NT2/D1 (cell line): ENCODE data around the gene ANTKMT.

ENCODE experiments used
- DNase-seq: peaks from one replicate; pipeline ENCODE4 v3.0.0-alpha.2; 2011; ENCODE audit warnings: low read depth, low spot score
- H3K27me3 ChIP-seq: 2 replicates; pipeline ENCODE4 v1.6.0; 2011; ENCODE audit warnings: mild to moderate bottlenecking; ENCODE audit not compliant: insufficient read length, insufficient read depth
- H3K36me3 ChIP-seq: 2 replicates; pipeline ENCODE4 v1.6.1; 2011; ENCODE audit warnings: mild to moderate bottlenecking, low read length, mixed read lengths; ENCODE audit not compliant: insufficient read depth, insufficient read length
- H3K4me1 ChIP-seq: 2 replicates; pipeline ENCODE4 v1.5.1; 2011; ENCODE audit not compliant: insufficient read depth, insufficient read length
- H3K4me3 ChIP-seq: 2 replicates; pipeline ENCODE4 v1.5.1; 2011; ENCODE audit warnings: low read depth; ENCODE audit not compliant: insufficient read length
- H3K9ac ChIP-seq: 2 replicates; pipeline ENCODE4 v1.6.0; 2011; ENCODE audit warnings: low read depth; ENCODE audit not compliant: insufficient read length
- H3K9me3 ChIP-seq: 2 replicates; pipeline ENCODE4 v1.5.1; 2011; ENCODE audit warnings: mild to moderate bottlenecking, low read length; ENCODE audit not compliant: insufficient read depth
- SUZ12 ChIP-seq: IDR thresholded peaks from 2 replicates; pipeline ENCODE4 v1.6.1; 2011; ENCODE audit not compliant: insufficient read length, insufficient read depth; ENCODE audit errors: extremely low read depth
- YY1 ChIP-seq: IDR thresholded peaks from 2 replicates; pipeline ENCODE4 v1.6.1; 2011; ENCODE audit not compliant: insufficient read length, insufficient read depth
- ZNF274 ChIP-seq: IDR thresholded peaks from 2 replicates; pipeline ENCODE4 v1.6.1; 2011; ENCODE audit warnings: mild to moderate bottlenecking, low read depth, low read length

ANTKMT gene

DNA sequence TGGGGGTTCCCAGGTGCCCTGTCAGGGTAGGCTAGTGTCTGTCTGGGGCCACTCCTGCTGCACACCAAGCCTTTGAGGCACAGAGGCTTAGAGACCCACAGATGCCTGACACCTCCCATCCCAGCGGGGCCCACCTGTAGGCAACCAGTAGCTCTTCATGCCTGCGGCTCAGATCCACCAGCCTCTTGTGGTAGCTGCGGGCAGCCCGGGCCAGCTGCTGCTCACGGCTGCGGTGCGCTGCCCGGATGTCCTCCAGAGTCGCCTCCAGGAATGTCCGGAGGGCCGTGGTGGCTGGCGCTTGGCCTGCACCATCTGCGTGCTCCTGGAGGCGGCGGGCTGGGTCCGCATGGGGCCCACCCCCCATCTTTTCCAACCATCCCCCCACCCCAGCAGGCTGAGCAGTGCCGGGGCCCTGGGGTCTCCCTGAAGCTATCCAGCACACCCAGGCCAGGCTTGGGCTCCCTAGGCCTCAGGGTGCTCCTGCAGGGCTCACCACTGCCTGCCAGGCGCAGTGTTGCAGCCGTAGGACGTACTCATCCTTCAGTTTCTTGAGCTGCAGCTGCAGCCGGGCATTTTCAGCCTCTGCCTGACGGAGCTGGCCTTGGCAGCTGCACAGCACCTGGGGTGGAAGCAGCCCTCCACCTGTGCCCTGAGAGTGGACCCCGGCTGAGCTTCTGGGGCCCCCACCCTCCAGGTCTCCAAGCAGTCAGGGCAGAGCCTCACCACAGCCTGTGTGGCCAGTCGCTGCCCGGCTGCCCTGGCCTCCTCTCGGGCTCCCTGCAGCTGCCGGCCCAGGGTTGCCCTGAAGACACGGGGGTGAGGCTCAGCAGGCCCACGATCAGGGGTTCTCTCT is 3.5 kb downstream of the ANTKMT start:
- no peaks in the 10 kb centered on the region; the same call in 1 of the 2 replicates for H3K9me3 ChIP-seq
- no peak overlapping the region for H3K4me3 ChIP-seq
- H3K27me3 ChIP-seq: peaks cover 6% of the 10 kb centered on the region
- H3K9ac ChIP-seq: peak overlapping the region; percentile 32
- TF ChIP-seq ZNF274: no peak
- TF ChIP-seq YY1: no peak
- no peak for TF ChIP-seq SUZ12
- no peak for DNase-seq
- peaks cover 29% of the 10 kb centered on the region for H3K4me1 ChIP-seq
- peaks cover 16% of the 10 kb centered on the region for H3K36me3 ChIP-seq

GRCh38 chr16:725041-725376 is 4.1 kb downstream of the ANTKMT start:
- Histone ChIP-seq H3K9me3 (no peaks in the 10 kb centered on the region; the same call in 1 of the 2 replicates), H3K4me3 (no peak overlapping the region), H3K9ac (no peak overlapping the region), H3K4me1 (peaks cover 25% of the 10 kb centered on the region), H3K27me3 (peaks cover 6% of the 10 kb centered on the region), H3K36me3 (peaks cover 22% of the 10 kb centered on the region)
- TF ChIP-seq YY1: no peak
- TF ChIP-seq ZNF274: no peak
- TF ChIP-seq SUZ12: no peak
- DNase-seq: no peak

GRCh38 chr16:725463-726187 is 4.7 kb downstream of the ANTKMT start:
- H3K9ac ChIP-seq: peak overlapping the region; percentile 77
- H3K4me3 ChIP-seq: peak overlapping the region; percentile 40
- H3K36me3 ChIP-seq: peaks cover 28% of the 10 kb centered on the region
- H3K27me3 ChIP-seq: peaks cover 6% of the 10 kb centered on the region
- peaks cover 26% of the 10 kb centered on the region for H3K4me1 ChIP-seq
- DNase-seq: no peak
- H3K9me3 ChIP-seq: no peaks in the 10 kb centered on the region; the same call in 1 of the 2 replicates
- TF ChIP-seq ZNF274: no peak
- TF ChIP-seq YY1: no peak
- TF ChIP-seq SUZ12: no peak

DNA sequence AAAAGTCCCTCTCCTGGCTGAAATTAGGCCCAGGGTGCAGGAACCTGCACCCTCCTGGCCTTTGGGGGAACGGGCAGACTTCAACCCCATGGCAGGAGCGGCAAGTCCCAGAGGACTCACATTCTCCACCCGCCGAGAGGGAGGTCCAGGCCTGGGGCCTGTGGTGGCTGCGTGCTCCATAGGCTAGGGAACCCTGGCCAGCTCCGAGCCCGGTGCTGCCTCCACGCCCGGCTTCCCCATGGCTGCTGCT is 5.2 kb downstream of the ANTKMT start:
- TF ChIP-seq ZNF274 (no peak), SUZ12 (no peak), YY1 (no peak)
- Histone ChIP-seq H3K4me3 (peak overlapping the region; percentile 40), H3K4me1 (peaks cover 27% of the 10 kb centered on the region), H3K9me3 (no peaks in the 10 kb centered on the region; the same call in 1 of the 2 replicates), H3K36me3 (peaks cover 33% of the 10 kb centered on the region), H3K9ac (peak overlapping the region; percentile 77), H3K27me3 (peaks cover 6% of the 10 kb centered on the region)
- DNase-seq: no peak

- DNase-seq: peak; percentile 62
- H3K9ac ChIP-seq: peak within 1 kb of the TSS; percentile 96
- H3K9me3 ChIP-seq: no peaks in the 10 kb centered on the region; the same call in 1 of the 2 replicates
- H3K4me3 ChIP-seq: peak within 1 kb of the TSS; percentile 91
- peaks cover 39% of the 10 kb centered on the region for H3K36me3 ChIP-seq
- peaks cover 6% of the 10 kb centered on the region for H3K27me3 ChIP-seq
- H3K4me1 ChIP-seq: peaks cover 24% of the 10 kb centered on the region
- TF ChIP-seq YY1 (no peak), ZNF274 (no peak), SUZ12 (no peak)
These were observed 5.7 kb downstream of the ANTKMT start, which contains the start of the genes CCDC78 and HAGHL for GRCh38 chr16:726438-727290. Gene CCDC78, minus strand, starts transcription at chr16:726443. Its CDS starts 76 bp downstream, at chr16:726367. Gene HAGHL, plus strand, starts transcription at chr16:727106. Its CDS starts 404 bp downstream, at chr16:727510.

DNA sequence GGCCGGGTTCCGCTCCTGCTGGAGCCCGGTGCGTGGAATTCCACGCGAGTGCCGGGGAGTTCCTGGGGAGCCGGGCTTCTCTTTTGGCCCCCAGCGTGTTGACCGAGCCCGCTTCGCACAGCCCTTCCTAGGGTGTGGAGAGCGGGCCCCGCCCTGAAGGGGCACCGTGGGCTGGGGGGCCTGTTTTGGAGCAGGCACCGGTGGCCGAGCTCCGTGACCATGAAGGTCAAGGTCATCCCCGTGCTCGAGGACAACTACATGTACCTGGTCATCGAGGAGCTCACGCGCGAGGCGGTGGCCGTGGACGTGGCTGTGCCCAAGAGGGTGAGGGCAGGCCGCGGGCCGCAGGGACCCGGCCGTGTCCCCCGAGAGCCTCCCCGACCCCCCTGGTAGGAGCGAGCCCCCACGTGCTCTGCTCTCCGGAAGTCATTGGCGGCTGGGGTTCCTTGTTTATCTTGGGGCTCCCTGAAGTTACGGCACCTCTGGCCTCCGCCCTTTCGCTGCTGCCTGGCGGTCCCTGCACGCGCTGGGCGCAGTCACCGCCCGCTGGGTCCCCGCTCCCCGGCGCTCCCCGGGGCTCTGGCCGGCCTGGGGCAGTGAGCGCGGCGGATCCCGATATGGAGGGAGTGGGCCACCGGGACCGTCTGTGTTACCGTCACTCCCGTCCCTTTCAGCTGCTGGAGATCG is 6.5 kb downstream of the ANTKMT start:
- Histone ChIP-seq H3K27me3 (peaks cover 6% of the 10 kb centered on the region), H3K4me1 (peaks cover 21% of the 10 kb centered on the region), H3K9ac (peak overlapping the region; percentile 96), H3K9me3 (no peaks in the 10 kb centered on the region; the same call in 1 of the 2 replicates), H3K4me3 (peak overlapping the region; percentile 91), H3K36me3 (peaks cover 45% of the 10 kb centered on the region)
- DNase-seq: no peak
- TF ChIP-seq ZNF274: no peak
- TF ChIP-seq SUZ12: no peak
- no peak for TF ChIP-seq YY1

GRCh38 chr16:728131-728889 is 7.4 kb downstream of the ANTKMT start:
- peaks cover 21% of the 10 kb centered on the region for H3K4me1 ChIP-seq
- peaks cover 44% of the 10 kb centered on the region for H3K36me3 ChIP-seq
- no peaks in the 10 kb centered on the region for H3K9me3 ChIP-seq
- peak overlapping the region; percentile 91 for H3K4me3 ChIP-seq
- TF ChIP-seq ZNF274 (no peak), YY1 (no peak), SUZ12 (no peak)
- no peak for DNase-seq
- peak overlapping the region; percentile 96 for H3K9ac ChIP-seq
- peaks cover 6% of the 10 kb centered on the region for H3K27me3 ChIP-seq
